H1 (cell line): Measurements from ENCODE around the gene ZFP90. TPM values are rescaled to one million over a fixed set of nuclear protein-coding genes. Genes with fewer than 3 reads are reported as not detected.

Experiments
- CTCF ChIA-PET: fragments of 300-600 bp; sonication (Branson Sonifier 250); formaldehyde crosslinking; loops from one replicate; lab custom pipeline; 2021; ENCODE audit not compliant: partially characterized antibody; lab: Charles Lee
- POLR2A ChIA-PET: fragments of 300-600 bp; sonication (Branson Sonifier 250); formaldehyde crosslinking; loops from one replicate; lab custom pipeline; 2021; ENCODE audit warnings: inconsistent platforms; ENCODE audit not compliant: partially characterized antibody; lab: Charles Lee
- DNase-seq, 2 experiments: peaks; one replicate each; pipeline versions ENCODE4 v3.0.0 to v3.0.0-alpha.2; 2010 to 2022; ENCODE audit warnings: low spot score in 2 of 2, low read depth in 1 of 2, mixed read lengths in 1 of 2
- FAIRE-seq: peaks from 2 replicates; lab custom pipeline; 2011; peaks lifted over from hg19 to GRCh38; lab: Jason Lieb, UNC
- H2AFZ ChIP-seq: 2 replicates; pipeline ENCODE4 v1.8.1; 2012; ENCODE audit warnings: low read length, inconsistent platforms
- H2AK5ac ChIP-seq: 2 replicates; pipeline ENCODE4 v1.6.1; 2013; ENCODE audit warnings: low read depth, low read length
- H2BK120ac ChIP-seq: replicated peaks from 2 replicates; pipeline ENCODE3; 2013; ENCODE audit warnings: low read depth, low read length, inconsistent platforms
- H2BK12ac ChIP-seq: 2 replicates; pipeline ENCODE4 v1.6.1; 2013; ENCODE audit warnings: low read depth, low read length
- H2BK15ac ChIP-seq: 2 replicates; pipeline ENCODE4 v1.6.1; 2013; ENCODE audit warnings: low read length
- H2BK20ac ChIP-seq: 2 replicates; pipeline ENCODE4 v1.6.1; 2013; ENCODE audit warnings: low read length
- H2BK5ac ChIP-seq: 2 replicates; pipeline ENCODE4 v1.6.1; 2013; ENCODE audit warnings: low read depth, low read length
- H3K14ac ChIP-seq: 2 replicates; pipeline ENCODE4 v1.6.1; 2013; ENCODE audit warnings: inconsistent platforms; ENCODE audit not compliant: insufficient read length
- H3K18ac ChIP-seq: 2 replicates; pipeline ENCODE4 v1.6.1; 2013; ENCODE audit warnings: low read length; ENCODE audit errors: extremely low read depth
- H3K23ac ChIP-seq: 2 replicates; pipeline ENCODE4 v1.6.1; 2013; ENCODE audit warnings: inconsistent platforms; ENCODE audit not compliant: insufficient read length
- H3K23me2 ChIP-seq: 2 replicates; pipeline ENCODE4 v1.6.1; 2013; ENCODE audit warnings: low read depth, low read length
- H3K27ac ChIP-seq: 2 replicates; pipeline ENCODE4 v1.6.1; 2011; ENCODE audit warnings: low read depth, low read length, inconsistent platforms
- H3K27me3 ChIP-seq, 4 experiments: replicated peaks in 1 of 4; 1 replicate in 1 of 4; 2 replicates in 3 of 4; pipeline versions ENCODE4 v1.6.1 to v1.8.1; 2011 to 2013; ENCODE audit warnings: low read length in 3 of 4, mild to moderate bottlenecking in 3 of 4, inconsistent platforms in 2 of 4, mixed read lengths in 2 of 4, moderate library complexity in 1 of 4; ENCODE audit not compliant: control insufficient read depth in 3 of 4, insufficient read depth in 3 of 4; ENCODE audit errors: extremely low read depth in 1 of 4
- H3K36me3 ChIP-seq, 4 experiments: 2 replicates each; pipeline versions ENCODE4 v1.6.1 to v1.8.1; 2011 to 2013; ENCODE audit warnings: mild to moderate bottlenecking in 4 of 4, low read length in 3 of 4, moderate library complexity in 2 of 4, control low read depth in 1 of 4, inconsistent platforms in 1 of 4; ENCODE audit not compliant: insufficient read depth in 4 of 4, control insufficient read depth in 2 of 4
- H3K4ac ChIP-seq: replicated peaks from 2 replicates; pipeline ENCODE3; 2013; ENCODE audit warnings: low read length, low read depth, mixed read lengths, inconsistent platforms; ENCODE audit not compliant: insufficient read length
- H3K4me1 ChIP-seq, 4 experiments: replicated peaks in 1 of 4; 1 replicate in 1 of 4; 2 replicates in 3 of 4; pipeline versions ENCODE4 v1.6.1 to v1.8.1; 2011 to 2013; ENCODE audit warnings: low read length in 3 of 4, inconsistent platforms in 2 of 4, mixed read lengths in 1 of 4; ENCODE audit not compliant: insufficient read depth in 4 of 4, control insufficient read depth in 3 of 4
- H3K4me2 ChIP-seq, 2 experiments: 2 replicates each; pipeline versions ENCODE4 v1.6.1 to v1.8.1; 2011 to 2013; ENCODE audit warnings: low read depth in 2 of 2, low read length in 2 of 2, control low read depth in 1 of 2, inconsistent platforms in 1 of 2, mild to moderate bottlenecking in 1 of 2; ENCODE audit not compliant: insufficient read depth in 1 of 2
- H3K4me3 ChIP-seq, 4 experiments: fragments of 200-600, 300-600 bp in 1 of 4; sonication (generic), shearing (Covaris generic), sonication (Bioruptor Twin) in 1 of 4; 2 replicates each; pipeline versions ENCODE4 v1.5.1 to v1.8.1; 2011 to 2016; ENCODE audit warnings: low read length in 4 of 4, low read depth in 3 of 4, control low read depth in 2 of 4, inconsistent platforms in 2 of 4, mild to moderate bottlenecking in 2 of 4, mixed read lengths in 1 of 4, moderate library complexity in 1 of 4; ENCODE audit not compliant: insufficient read depth in 2 of 4; ENCODE audit errors: extremely low read depth in 1 of 4
- H3K56ac ChIP-seq: replicated peaks from 2 replicates; pipeline ENCODE3; 2013; ENCODE audit warnings: low read depth, mild to moderate bottlenecking, mixed read lengths, low read length, inconsistent platforms; ENCODE audit not compliant: insufficient read length
- H3K79me1 ChIP-seq: 2 replicates; pipeline ENCODE4 v1.6.1; 2013; ENCODE audit warnings: low read depth, low read length, control low read depth
- H3K79me2 ChIP-seq, 2 experiments: 2 replicates each; pipeline versions ENCODE4 v1.6.1 to v1.8.1; 2012 to 2013; ENCODE audit warnings: low read length in 2 of 2, mild to moderate bottlenecking in 2 of 2, inconsistent platforms in 1 of 2; ENCODE audit not compliant: insufficient read depth in 2 of 2, control insufficient read depth in 1 of 2
- H3K9ac ChIP-seq, 4 experiments: replicated peaks in 1 of 4; 1 replicate in 1 of 4; 2 replicates in 3 of 4; pipeline versions ENCODE4 v1.6.1 to v1.8.1; 2011 to 2013; ENCODE audit warnings: low read depth in 3 of 4, low read length in 3 of 4, control low read depth in 2 of 4, mild to moderate bottlenecking in 2 of 4, moderate library complexity in 2 of 4, inconsistent platforms in 1 of 4; ENCODE audit errors: extremely low read depth in 1 of 4
- H3K9me3 ChIP-seq, 2 experiments: 2 replicates each; pipeline versions ENCODE4 v1.6.1 to v1.8.1; 2012 to 2013; ENCODE audit warnings: mild to moderate bottlenecking in 2 of 2, moderate library complexity in 2 of 2, control low read depth in 1 of 2, inconsistent platforms in 1 of 2, low read depth in 1 of 2, low read length in 1 of 2, mixed read lengths in 1 of 2; ENCODE audit not compliant: insufficient read depth in 2 of 2
- H4K20me1 ChIP-seq, 2 experiments: replicated peaks in 1 of 2; 2 replicates each; pipeline versions ENCODE3 to v1.8.1; 2011 to 2013; ENCODE audit warnings: inconsistent platforms in 2 of 2, low read length in 2 of 2, mild to moderate bottlenecking in 1 of 2; ENCODE audit not compliant: insufficient read depth in 2 of 2, control insufficient read depth in 1 of 2
- H4K5ac ChIP-seq: 2 replicates; pipeline ENCODE4 v1.6.1; 2013; ENCODE audit warnings: low read length, low read depth, mixed read lengths, inconsistent platforms; ENCODE audit not compliant: insufficient read length
- H4K8ac ChIP-seq: 2 replicates; pipeline ENCODE4 v1.8.0; 2013; ENCODE audit warnings: mild to moderate bottlenecking, moderate library complexity, low read length, inconsistent platforms; ENCODE audit not compliant: insufficient read depth; ENCODE audit errors: extremely low read depth
- H4K91ac ChIP-seq: replicated peaks from 2 replicates; pipeline ENCODE3; 2013; ENCODE audit warnings: low read length, mixed read lengths, inconsistent platforms; ENCODE audit not compliant: insufficient read length
- ASH2L ChIP-seq: fragments of 200-600, 300-600 bp; sonication (generic); IDR thresholded peaks from one replicate; pipeline ENCODE4 v1.7.1; 2017; ENCODE audit warnings: low read length
- BCL11A ChIP-seq, 2 experiments: IDR thresholded peaks; one replicate each; pipeline ENCODE4 v1.6.1; 2011; ENCODE audit warnings: low read depth in 2 of 2, low read length in 2 of 2, mild to moderate bottlenecking in 2 of 2
- EGR1 ChIP-seq: IDR thresholded peaks from 2 replicates; pipeline ENCODE4 v1.6.1; 2011; ENCODE audit warnings: low read depth, low read length, borderline replicate concordance
- NRF1 ChIP-seq: IDR thresholded peaks from 2 replicates; pipeline ENCODE4 v1.6.1; 2011; ENCODE audit warnings: mild to moderate bottlenecking, low read depth, low read length, improper control_type of control experiment
- RBBP5 ChIP-seq: IDR thresholded peaks from 2 replicates; pipeline ENCODE4 v1.7.1; 2012; ENCODE audit warnings: low read depth, mild to moderate bottlenecking, inconsistent platforms, low read length, moderate library complexity, borderline replicate concordance
- WGBS, 2 experiments: shearing (Covaris generic) in 1 of 2; methylation state at CpG; one replicate each; pipeline versions ENCODE4 v1.1.6 to v1.1.7; 2013 to 2015; ENCODE audit warnings: low lambda C conversion rate in 2 of 2, mixed read lengths in 2 of 2, inconsistent platforms in 1 of 2, low coverage in 1 of 2, missing lambda C conversion rate in 1 of 2; ENCODE audit not compliant: insufficient replicate concordance in 2 of 2, insufficient coverage in 1 of 2, insufficient read length in 1 of 2; ENCODE audit errors: extremely low coverage in 1 of 2, missing lambda C conversion rate in 1 of 2; 5-methylcytosine and 5-hydroxymethylcytosine counted together
- polyA plus RNA-seq, 7 experiments: library from polyadenylated mRNA; depleted of rRNA in 3 of 7; stranded (reverse) in 5 of 7; unstranded in 2 of 7; fragments of >200 nt in 5 of 7; fragments of 200-250 nt in 2 of 7; gene quantifications; 1 replicate in 5 of 7; 2 replicates in 1 of 7; 4 replicates in 1 of 7; pipeline versions ENCODE4 v1.2.1 to v1.2.3, GENCODE V29; 2011 to 2013; ENCODE audit warnings: missing spikeins in 2 of 7, mixed read lengths in 2 of 7
- total RNA-seq: library from RNA; stranded (reverse); fragmentation: NEBNext Ultra II Directional; extraction: Animal tissue kit (Norgen Biotek cat#: 25700); gene quantifications from 2 replicates; pipeline ENCODE4 v1.2.1, GENCODE V29; 2021
- TF ChIP-seq, protein P1 (sequence below): IDR thresholded peaks from 2 replicates; pipeline ENCODE4 v1.6.1; 2011; ENCODE audit warnings: low read length, improper control_type of control experiment
- TF ChIP-seq, protein P2 (sequence below): IDR thresholded peaks from 2 replicates; pipeline ENCODE4 v1.6.1; 2012; ENCODE audit warnings: inconsistent platforms

ZFP90 gene
- total and polyA plus RNA-seq, 2 of the 8 experiments (the other 6 are each of a cell fraction or from before 2014, with no cell fraction given), result 10.3 to 19.1 TPM

DNA sequence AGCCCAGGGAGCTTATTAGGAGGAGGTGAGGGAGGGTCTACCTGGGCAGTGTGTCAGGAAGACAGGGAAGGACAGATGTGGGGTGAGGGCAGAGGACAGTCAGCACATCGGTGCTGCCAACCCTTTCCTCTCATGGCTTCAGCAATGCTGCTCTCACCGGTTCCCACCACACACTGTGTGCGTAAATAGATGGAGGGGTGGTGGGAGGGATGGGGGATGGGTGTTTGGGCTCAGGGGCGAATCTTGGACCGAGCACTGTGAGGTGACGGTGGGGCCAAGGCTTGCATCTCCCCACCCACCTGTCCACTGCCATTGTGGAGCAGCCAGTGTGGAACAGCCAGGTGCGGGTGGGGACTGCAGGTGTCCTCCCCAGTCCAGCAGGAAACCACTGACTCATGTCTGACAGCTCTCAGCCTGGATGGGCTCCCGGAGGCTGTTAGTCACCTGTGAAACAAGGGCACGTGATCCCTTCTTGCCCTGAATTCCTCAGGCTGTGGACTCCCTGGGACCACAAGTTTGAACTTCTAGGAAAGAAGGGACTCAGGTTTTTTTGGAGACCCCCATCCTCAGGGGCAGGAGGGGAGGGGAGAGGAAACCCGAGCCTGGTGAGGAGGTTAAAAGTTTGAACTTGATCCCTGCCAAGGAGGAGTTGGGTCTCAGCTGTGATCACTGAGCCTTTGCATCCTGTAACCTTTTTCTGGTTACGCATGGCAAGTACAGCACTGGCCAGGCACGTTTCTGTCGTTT is 48.1 kb upstream of the ZFP90 start:
- Histone ChIP-seq H4K20me1 (no peaks in the 10 kb centered on the region), H2BK15ac (no peak overlapping the region), H3K4me3 (no peak overlapping the region), H2BK12ac (peak overlapping the region; percentile 60; the same call in 1 of the 2 replicates), H3K9me3 (peaks cover 0 to 4% of the 10 kb centered on the region in 2 experiments; a peak in 1 of 4 replicates), H2AFZ (peak overlapping the region; percentile 81), H3K9ac (peak overlapping the region in 1 of 4 experiments; percentile 19; a peak in 1 of 7 replicates), H2BK5ac (peak overlapping the region; percentile 4; the same call in 1 of the 2 replicates), H4K5ac (no peak overlapping the region), H3K27ac (no peak overlapping the region), H3K27me3 (no peaks in the 10 kb centered on the region), H3K4ac (no peak overlapping the region), H4K8ac (0 out of 2 replicates have a peak overlapping the region, but pooled peaks have one; percentile 46), H2BK20ac (peak overlapping the region; percentile 51; the same call in 1 of the 2 replicates), H3K23me2 (no peaks in the 10 kb centered on the region; the same call in 1 of the 2 replicates), H3K56ac (no peak overlapping the region), H3K4me1 (peaks cover 6 to 14% (median 10%) of the 10 kb centered on the region in 4 experiments), H3K4me2 (peak overlapping the region in 1 of 2 experiments; percentile 48; a peak in 1 of 4 replicates), H3K14ac (no peak overlapping the region), H3K18ac (no peak overlapping the region), H3K23ac (no peak overlapping the region), H3K79me1 (no peaks in the 10 kb centered on the region), H2BK120ac (no peak overlapping the region), H2AK5ac (0 out of 2 replicates have a peak overlapping the region, but pooled peaks have one; percentile 19), H4K91ac (no peak overlapping the region), H3K36me3 (no peaks in the 10 kb centered on the region), H3K79me2 (no peaks in the 10 kb centered on the region)
- DNase-seq (no peak), FAIRE-seq (no peak)
- 75% methylated on average over 13 of the region's 13 CpGs; no CpG with 5 or more reads in 1 of the 2 experiments for WGBS, 2 experiments
- POLR2A ChIA-PET, result interaction anchor here (0.9 to 1.3 kb wide), 2 partner anchors 10 to 22 kb away, joined by 3 read pairs; no protein-coding TSS in a partner anchor
- CTCF ChIA-PET, result interaction anchor here (1.0 to 1.8 kb wide), 6 partner anchors 14 to 127 kb away, joined by 3 to 7 read pairs (median 4); no protein-coding TSS in a partner anchor
- TF ChIP-seq RBBP5 (no peak), EGR1 (no peak), ASH2L (peak; percentile 26), BCL11A (IDR thresholded peaks at IDR 0.05; ENCODE audit: low read depth in 2 of 2, low read length in 2 of 2) (no peak), NRF1 (no peak)
- TF ChIP-seq, protein P1, sequence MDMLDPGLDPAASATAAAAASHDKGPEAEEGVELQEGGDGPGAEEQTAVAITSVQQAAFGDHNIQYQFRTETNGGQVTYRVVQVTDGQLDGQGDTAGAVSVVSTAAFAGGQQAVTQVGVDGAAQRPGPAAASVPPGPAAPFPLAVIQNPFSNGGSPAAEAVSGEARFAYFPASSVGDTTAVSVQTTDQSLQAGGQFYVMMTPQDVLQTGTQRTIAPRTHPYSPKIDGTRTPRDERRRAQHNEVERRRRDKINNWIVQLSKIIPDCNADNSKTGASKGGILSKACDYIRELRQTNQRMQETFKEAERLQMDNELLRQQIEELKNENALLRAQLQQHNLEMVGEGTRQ, result peak; percentile 43; the same call in 1 of the 2 replicates
- TF ChIP-seq, protein P2, sequence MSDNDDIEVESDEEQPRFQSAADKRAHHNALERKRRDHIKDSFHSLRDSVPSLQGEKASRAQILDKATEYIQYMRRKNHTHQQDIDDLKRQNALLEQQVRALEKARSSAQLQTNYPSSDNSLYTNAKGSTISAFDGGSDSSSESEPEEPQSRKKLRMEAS, result 0 out of 2 replicates have a peak, but pooled peaks have one; percentile 7
